Middle frontal gyrus (tissue), 1 donor: ENCODE results near the gene PLEKHA1.

ENCODE experiments used
- DNase-seq: peaks from one replicate; pipeline ENCODE4 v3.0.0-alpha.2; 2015; ENCODE audit warnings: low spot score; ENCODE audit errors: extremely low spot score

Gene PLEKHA1

DNA sequence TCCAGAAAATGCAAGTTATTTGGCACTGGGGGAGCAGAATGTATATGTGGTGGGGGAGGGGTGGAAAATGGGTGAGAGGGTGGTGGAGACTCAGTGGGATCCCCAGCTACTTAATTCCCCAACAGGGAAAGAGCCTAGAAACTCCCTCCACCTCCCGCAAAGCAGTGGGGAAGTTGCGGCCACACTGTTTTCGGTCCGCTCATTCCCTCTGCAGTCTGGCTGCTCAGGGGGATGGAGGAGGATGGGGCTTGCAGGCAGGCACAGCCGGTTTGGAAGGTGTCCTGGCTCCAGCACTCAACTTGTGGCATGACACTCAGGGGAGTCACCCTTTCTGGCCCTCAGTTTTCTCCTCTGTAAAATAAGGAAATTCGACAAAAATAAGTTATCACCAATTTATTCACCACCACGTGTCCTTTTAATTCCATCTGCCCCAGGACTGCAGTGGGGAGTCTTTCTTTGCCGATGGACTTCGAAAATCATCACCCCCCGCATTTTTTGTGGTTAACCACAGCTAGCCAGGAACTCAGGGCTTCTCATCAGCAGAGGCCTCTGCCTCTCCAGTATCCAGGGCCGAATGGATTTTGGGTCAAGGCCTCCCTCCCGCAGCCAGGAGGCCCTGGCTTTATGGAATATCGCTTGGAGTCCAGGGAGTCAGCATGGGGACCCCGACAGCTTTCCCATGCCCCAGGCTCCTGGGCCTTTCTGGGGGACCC lies 85.2 kb downstream of the PLEKHA1 start:
- no peak for DNase-seq

- DNase-seq = no peak
These were observed 86.4 kb downstream of the PLEKHA1 start for GRCh38 chr10:122460891-122461293.

- DNase-seq = peak; percentile 82
These were observed 86.8 kb downstream of the PLEKHA1 start, which contains the start of gene HTRA1 for GRCh38 chr10:122461367-122461728. HTRA1 (plus strand) TSS chr10:122461553; CDS start chr10:122461653, 100 bp downstream.

GRCh38 chr10:122461729-122462532 lies 87.4 kb downstream of the PLEKHA1 start:
- DNase-seq = no peak

GRCh38 chr10:122462533-122463465 lies 88.3 kb downstream of the PLEKHA1 start:
- no peak for DNase-seq

DNA sequence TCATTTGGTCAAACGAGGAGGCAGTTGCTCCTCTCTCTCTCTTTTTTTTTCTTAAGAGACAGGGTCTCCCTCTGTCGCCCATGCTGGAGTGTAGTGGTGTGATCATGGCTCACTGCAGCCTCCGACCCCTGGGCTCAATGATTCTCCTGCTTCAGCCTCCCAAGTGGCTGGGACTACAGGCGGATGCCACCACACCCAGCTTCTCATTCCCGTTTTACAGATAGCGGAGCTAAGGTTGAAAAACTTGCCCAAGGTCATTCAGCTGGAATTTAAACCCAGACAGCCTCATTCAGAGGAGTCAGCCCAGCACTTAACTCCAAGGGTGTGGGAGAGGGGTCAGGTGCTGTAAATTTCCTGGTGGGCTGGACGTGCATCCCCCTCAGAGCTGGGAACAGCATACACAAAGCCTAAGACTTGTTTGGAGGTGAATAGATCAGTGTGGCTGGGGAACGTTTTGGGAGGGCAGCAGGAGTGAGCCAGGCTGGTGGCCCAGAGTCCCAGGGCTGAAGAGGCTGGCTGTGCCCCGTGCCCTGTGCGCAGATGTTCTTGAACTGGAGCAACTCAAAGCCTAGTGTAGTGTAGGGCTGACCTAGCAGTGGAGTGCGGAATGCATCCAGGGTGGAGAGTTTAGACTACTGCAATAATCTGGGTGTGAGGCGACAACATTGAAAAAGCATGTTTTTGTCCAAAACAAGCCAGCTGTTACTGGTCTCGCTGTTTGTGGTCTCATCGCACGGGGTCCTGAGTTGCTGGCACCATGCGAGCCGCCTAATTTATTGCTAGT lies 89.2 kb downstream of the PLEKHA1 start:
- no peak for DNase-seq

- no peak for DNase-seq
These were observed 89.7 kb downstream of the PLEKHA1 start for GRCh38 chr10:122464250-122464510.

GRCh38 chr10:122464586-122464985 lies 90.1 kb downstream of the PLEKHA1 start:
- DNase-seq = no peak

DNA sequence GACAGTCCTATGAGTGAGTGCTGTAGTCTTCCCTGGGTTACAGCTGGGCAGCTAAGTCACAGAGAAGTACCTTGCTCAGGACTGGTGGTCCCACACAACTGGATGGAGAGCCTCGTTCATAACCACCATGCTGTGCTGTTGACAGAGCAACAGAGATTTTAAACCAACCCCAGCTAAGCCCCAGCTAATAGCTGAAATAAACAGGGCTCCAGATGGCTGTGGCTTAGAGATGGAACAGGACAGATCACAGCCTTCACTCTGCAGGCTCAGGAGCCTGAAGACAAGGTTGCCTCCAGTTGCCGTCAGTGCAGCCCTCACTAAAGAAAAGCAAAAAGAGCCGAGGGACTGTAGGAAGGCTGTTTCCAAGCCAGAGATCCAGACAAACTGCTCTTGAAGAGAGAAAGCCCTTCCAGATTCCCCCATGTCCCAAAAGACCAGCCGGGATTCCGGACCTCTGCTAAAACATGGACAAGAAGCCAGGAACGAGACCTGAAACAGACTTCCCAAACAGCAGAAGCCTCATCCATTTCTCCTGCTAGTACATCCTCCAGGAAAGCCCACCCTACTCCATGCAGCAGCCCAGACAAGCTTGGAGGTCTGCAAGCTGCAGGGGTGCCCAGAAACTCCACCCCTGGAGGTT lies 91.0 kb downstream of the PLEKHA1 start:
- DNase-seq = no peak

DNA sequence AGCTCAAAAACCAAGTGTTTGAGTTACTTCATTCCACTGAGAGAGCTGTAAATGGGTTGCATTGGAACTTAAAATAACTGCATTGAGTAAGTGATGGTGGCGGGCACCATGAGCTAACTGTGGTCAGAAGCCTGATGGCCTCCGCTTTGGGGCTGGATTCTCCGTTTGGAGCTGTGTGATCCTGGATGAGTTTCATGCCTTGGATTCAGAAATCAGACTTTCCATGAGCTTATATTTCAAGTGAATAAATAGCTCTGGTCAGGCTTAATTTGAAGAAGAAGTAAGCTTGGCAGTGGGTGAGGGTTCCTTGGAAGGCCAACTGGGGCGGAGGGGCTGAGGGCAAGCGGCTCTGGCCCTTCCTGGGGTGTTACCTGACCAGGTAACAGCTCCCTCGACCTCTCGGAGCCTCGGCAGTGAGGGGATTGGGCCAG lies 92.5 kb downstream of the PLEKHA1 start:
- DNase-seq = no peak

DNA sequence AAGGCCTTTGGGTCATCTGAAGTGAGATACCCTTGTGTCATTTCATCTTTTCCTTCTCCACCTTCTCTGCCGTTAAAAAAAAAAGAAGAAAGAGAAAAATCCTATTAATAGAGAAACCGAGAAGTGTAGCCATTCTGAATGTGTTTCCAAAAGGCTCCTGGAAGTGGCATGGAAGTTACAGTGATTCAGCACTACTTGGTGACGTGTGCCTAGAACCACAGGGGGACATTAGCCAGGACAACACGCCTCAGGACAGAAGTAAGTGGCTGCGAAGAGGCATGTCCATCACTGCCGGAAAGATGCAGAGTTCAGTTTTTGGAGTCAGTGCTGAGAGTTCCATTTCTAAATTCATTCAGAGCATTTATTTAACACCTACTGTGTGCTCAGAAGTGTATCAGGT lies 93.2 kb downstream of the PLEKHA1 start:
- no peak for DNase-seq

- DNase-seq = no peak
These were observed 93.9 kb downstream of the PLEKHA1 start for GRCh38 chr10:122468307-122468925.

DNA sequence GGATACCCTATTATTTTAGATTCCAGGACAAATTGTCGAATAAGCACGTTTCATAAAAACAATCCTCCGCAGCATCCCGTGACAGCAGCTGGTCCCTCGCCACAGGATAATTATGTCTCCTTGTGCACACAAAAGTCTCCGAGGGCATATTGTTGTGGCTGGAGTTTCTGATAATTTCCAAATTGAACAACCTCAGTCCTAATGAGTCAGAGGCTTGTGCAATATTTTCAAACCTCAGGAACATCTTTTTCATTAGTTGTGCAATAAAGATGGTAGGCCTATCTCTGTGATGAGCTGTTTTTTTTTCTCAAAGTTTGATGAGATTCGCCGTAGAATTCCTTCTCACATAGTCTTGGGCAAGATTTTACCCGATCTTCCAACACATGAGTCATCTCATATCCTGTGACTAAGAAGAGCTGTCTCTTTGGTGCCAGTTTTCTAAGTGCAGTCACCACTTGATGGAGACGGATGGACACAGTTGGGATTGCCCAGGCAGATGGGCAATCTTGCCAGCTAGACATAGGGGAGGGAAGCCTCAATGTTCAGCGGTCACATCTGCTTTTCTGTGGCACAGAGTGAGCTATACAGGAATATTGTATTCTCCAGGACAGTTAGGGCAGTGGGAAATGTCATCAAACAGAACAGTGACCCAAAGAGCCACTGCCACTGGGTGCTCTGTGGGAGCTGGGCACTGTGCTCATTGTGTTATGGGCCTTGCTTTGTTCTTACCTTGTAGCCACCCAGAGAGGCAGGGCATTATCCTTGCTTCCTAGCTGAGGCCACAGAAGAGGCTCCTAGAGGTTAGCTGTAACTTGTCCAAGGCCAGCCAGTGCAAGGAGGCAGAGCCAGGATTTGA lies 94.6 kb downstream of the PLEKHA1 start:
- no peak for DNase-seq

DNA sequence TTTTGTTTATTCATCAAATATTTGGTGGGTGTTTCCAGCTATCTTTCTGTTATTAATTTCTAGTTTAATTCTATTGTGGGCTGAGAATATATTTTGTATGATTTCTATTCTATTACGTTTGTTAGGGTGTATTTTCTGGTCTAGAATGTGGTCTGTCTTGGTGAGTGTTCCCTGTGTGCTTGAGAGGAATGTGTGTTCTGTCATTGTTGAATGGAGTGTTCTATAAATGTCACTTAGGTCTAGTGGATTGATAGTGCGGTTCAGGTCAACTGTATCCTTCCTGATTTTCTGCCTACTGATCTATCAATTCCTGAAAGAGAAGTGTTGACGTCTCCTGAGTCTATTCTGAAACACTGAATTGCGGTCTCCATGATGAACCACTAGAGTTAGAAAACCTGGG lies 95.3 kb downstream of the PLEKHA1 start:
- DNase-seq = no peak

GRCh38 chr10:122471531-122472177 lies 97.1 kb downstream of the PLEKHA1 start:
- DNase-seq = no peak

DNA sequence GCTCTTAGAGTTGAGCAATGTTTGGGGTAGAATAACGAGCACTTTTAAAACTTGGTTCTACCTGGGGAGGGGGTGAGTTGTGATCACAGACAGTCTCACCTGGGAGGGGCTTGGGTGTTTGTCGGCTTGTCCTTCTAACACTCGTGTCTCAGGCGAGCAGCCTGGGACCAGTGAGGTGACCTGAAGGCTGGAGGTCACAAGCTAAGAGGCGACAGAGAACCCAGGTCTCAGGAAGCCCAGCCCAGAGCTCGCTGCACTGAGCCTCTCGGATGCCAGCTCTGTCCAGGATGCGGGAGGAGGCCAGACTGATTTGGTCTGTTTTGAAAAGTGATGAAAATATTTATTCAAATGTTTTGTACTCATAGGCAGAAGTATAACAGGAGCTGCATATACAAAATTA lies 98.6 kb downstream of the PLEKHA1 start:
- no peak for DNase-seq

DNA sequence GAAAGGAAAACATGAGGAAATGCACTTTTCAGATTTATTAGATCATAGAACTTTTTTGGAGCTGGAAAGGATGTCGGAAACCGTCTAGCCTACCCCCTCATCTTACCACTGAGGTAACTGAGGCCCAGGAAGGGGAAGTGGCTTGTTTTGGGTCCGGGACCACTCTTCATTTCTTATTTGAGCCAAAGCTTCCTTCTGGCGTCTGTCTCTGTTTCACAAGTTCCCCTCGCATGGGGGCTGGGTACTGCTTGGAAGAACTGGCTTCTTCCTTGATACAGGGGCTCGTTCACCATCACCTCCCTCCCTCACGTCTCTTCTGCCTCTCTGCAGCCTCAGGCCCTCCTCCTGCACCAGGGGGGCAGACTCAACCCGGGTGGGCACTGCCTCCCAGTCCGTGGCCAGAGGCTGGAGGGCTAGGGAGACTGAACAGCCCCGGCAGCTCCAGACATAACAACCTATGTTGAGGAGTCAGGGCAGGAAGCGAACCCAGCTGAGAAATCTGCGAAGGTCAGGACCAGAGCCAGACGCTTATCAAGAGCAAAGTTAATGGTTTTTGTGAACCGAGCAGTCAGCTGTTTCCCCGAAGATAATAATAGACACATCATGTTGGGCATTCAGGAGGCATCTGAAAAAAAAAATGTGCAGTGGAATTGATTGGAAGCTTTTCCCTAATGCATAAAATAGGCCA lies 99.8 kb downstream of the PLEKHA1 start:
- DNase-seq = no peak

DNA sequence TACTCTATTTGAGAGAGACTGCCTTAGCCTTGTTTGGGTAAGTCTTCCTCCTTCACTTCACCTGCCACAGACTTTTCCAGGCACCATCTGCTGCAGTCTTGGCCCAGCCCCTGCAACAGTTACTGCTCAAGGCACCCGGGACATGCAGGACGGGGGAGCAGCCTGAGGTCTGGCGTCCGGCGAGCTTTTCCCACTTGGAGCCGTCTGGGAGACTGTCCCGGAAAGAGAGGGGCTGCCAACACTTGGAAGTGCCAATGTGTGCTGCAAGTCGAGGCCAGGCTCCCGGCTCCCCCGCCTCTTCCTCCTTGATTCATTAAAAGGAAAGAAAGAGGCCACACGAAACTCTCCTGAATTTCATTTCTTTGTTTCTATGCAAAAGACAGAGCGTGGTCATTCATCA lies 100.6 kb downstream of the PLEKHA1 start:
- no peak for DNase-seq
